ENCODE data around the gene SLC8A3.

GRCh38 chr14:70018713-70019211, 170.0 kb downstream of the SLC8A3 start:
- no peak for TF ChIP-seq YY1 (IDR thresholded peaks at IDR 0.05; ENCODE audit: insufficient read depth, insufficient read length)
- no peak for TF ChIP-seq ZNF274 (IDR thresholded peaks at IDR 0.05; ENCODE audit: low read depth, low read length)
